HG03064 (cell line): Measurements from ENCODE around the gene HEPHL1.
"Not testable (repeated sequence)": the region's sequence is repeated elsewhere in the genome, so short reads cannot be mapped to it uniquely, and the experiment has no call there.

Experiments used
- ATAC-seq: cut with Tn5 transposase; IDR thresholded peaks from one replicate; pipeline ENCODE4 v1.9.1; 2021; ENCODE audit warnings: low read depth; ENCODE audit not compliant: unreplicated experiment

Gene HEPHL1, protein sequence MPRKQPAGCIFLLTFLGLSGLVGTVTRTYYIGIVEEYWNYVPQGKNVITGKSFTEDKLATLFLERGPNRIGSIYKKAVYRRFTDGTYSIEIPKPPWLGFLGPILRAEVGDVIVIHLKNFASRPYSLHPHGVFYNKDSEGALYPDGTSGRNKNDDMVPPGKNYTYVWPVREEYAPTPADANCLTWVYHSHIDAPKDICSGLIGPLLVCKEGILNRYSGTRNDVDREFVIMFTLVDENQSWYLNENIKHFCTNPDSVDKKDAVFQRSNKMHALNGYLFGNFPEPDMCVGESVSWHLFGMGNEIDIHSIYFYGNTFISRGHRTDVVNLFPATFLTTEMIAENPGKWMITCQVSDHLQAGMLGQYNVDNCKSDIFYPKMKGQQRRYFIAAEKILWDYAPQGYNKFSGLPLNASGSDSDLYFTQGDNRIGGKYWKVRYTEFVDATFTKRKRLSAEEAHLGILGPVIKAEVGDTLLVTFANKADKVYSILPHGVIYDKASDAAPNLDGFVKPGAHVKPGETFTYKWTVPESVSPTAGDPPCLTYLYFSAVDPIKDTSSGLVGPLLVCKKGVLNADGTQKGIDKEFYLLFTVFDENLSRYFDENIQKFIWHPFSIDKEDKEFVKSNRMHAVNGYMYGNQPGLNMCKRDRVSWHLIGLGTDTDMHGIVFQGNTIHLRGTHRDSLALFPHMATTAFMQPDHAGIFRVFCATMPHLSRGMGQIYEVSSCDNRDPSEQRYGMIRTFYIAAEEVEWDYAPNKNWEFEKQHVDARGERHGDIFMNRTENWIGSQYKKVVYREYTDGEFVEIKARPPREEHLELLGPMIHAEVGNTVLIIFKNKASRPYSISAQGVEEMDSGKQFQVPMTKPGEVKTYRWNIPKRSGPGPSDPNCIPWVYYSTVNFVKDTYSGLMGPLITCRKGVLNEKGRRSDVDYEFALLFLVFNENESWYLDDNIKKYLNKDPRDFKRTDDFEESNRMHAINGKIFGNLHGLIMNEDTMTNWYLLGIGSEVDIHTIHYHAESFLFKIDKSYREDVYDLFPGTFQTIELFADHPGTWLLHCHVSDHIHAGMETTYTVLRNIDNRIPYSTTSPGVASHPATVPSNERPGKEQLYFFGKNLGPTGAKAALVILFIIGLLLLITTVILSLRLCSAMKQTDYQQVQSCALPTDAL

DNA sequence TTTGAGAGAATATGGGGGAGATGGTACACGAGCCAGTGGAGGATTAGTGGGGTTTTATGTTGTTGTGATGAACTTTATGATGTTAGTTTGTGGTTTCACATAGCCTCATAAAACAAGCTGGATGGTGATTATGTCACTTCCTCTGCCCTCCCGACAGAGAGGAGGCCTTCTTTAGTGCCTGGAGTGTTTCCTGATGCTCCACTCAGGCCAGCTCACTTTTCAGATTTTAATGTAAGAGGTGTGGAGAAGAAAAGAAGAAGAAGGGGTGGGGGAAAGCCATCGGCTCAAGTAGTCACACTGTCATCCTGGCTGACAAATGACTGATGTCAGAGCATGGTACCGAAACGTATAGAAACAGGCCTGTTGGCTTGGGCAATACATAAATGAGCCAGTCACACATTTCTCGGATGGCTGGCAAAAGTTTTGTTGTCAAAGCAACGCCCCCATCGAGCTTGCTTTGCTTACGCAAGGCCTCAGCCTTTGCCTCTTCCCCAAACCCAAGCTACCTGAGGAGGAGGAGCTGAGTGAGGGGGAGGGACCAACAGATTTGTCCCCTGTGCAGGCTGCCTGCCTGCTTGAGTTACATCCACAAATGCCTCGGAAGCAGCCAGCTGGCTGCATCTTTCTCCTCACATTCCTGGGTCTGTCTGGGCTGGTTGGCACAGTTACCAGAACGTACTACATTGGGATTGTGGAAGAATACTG, at the start of gene HEPHL1:
TSS of gene HEPHL1 (plus strand) at position 578 of the 705 bp plus-strand sequence. CDS start at position 593, 15 bp downstream.
- ATAC-seq, result no peak

DNA sequence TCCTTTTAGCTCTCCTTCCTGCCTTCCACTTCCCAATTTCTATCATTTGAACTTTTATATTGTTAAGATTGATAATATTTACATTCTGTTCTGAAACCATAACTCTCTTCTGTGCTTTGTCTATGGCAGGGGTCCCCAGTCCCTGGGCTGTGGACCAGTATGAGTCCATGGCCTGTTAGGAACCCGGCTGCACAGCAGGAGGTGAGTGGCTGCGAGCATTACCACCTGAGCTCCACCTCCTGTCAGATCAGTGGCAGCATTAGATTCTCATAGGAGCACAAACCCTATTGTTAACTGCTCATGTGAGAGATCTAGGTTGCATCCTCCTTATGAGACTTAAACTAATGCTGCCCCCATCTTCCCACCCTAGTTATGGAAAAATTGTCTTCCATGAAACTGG, 48.4 kb upstream of the HEPHL1 start:
- no peak for ATAC-seq

DNA sequence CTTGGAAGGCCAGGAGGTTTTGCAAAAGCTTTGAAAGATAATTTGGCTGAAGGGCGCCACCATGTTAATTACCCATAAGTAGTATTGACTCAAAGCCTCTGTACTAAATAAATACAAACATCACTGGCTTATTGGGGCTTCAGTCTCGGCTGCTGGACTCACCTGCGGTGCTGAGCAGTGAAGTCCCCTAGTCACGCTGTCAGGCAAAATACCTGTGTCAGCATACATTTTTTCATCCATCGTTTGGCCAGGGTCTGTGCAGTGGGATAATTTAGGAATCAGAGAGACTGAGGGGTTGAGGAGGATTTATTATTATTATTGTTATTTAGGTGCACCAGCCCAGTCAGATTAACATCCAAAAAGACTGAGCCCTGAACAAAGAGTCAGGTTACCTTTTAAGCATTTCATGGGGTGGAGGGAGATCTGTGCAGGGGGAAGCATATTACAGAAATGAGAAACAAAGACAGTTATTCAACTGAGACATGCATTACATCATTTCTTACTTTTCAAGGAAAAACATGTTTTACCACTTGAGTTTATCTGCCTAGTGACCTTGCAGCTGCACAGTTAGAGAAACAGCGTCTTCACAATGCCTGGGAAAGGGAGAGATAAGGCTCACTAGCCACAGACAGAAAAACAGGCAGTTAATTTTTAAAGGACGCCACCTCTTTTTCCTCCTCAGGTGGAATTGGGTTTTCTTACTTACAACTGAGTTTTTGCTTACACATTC, 47.7 kb upstream of the HEPHL1 start:
- ATAC-seq, result not testable (repeated sequence)

DNA sequence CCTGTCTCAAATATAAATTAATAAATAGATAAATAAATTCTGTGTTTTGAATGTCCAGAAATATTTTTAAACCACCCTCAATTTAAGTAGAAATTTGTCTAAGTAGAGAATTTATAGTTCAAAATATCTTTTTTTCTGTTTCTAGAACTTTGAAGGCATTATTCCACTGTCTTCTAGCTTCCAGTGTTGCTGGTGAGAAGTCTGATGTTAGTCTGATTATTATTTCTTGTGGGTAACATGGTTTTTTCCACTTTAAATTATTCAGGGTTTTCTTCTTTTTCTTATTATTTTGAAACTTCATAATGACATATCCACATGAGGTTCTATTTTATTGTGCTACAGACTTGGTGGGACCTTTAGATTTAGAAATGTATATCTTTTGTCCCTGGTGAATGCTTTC, 46.4 kb upstream of the HEPHL1 start:
- ATAC-seq, result no peak

DNA sequence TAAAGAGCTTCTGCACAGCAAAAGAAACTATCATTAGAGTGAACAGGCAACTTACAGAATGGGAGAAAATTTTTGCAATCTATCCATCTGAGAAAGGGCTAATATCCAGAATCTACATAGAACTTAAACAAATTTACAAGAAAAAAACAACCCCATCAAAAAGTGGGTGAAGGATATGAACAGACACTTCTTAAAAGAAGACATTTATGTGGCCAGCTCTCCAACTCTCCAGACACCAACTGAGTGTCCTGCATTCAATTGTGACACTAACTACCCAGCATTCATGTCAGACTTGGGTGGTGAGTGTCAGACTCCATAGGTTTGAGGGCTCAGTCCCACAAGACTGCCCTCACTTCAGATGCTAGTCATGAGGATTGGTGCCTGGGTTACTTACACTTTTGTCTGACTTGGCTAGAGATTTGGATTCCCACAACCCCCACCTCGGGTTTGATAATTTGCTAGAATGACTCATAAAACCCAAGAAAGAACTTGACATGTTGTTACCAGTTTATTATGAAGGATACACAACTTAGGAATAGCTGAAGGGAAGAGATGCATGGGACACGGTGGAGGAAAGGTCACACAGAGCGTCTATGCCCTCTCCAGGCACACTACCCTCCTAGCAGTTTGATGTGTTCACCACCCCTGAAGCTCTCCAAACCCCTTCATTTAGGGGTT, 44.4 kb upstream of the HEPHL1 start:
- not testable (repeated sequence) for ATAC-seq

DNA sequence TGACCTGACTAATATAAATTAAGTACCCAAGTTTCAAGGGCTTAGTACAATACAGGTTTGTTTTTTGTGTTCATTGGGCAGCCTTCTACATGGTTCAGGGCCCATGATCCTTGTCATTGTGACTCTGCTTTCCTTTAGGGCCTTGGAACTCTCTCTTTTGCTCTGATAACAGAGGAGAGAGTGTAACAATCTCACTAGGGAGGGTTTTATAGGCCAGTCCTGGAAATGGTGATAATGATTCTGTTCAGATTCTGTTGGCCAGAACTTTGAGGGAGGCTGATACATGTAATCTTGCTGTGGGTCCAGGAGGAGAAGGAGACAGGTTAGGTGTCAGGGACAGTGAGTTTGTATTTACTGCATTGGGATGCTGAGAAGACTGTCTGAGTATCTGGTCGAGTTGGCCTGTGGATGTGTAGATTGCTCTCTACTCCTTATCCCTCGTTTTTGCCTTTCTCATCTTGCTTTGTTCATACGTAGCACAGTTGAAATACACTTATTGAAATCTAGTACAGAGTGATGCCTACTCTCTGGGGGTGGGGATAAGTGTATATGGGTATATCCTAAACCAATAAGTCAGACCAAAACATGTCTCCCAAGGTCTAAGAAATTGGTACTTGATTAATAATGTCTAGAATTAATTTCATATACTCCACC, 37.5 kb upstream of the HEPHL1 start:
- no peak for ATAC-seq

DNA sequence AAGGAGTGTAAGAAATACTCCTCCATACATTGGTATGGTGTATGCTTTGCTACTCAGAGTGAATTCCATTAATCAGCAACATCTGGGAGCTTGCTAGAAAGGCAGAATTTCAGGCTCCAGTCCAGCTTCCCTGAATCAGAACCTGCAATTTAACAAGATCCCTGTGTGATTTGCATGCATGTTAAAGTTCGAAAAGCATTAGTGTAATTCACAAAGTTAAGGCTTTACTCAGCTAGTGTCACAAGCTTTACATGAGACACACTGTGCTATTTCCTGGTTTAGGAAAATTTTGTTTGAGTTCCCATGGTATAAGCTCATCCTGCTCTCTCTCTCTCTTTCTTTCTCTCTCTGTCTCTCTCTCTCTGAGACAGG, 37.0 kb upstream of the HEPHL1 start:
- no peak for ATAC-seq

DNA sequence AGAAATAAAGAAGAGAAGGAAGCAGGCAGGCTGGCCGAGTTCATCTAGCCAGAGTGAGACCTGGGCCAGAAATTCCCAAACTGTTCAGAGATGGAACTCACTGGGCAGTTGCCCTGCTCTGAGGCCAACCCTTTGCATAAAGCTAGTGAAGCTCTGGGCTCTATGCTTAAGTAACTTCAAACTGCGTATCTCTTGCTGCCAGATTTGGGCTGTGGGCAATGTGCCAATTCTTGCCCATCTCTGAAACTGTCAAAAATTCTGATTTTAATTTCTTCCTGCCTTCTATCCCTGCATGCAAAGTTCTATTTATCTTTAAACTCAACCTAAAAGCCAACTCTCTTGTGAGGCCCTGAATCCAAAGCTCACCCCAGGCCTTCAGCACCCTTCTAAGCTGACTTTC, 36.2 kb upstream of the HEPHL1 start:
- ATAC-seq, result no peak

DNA sequence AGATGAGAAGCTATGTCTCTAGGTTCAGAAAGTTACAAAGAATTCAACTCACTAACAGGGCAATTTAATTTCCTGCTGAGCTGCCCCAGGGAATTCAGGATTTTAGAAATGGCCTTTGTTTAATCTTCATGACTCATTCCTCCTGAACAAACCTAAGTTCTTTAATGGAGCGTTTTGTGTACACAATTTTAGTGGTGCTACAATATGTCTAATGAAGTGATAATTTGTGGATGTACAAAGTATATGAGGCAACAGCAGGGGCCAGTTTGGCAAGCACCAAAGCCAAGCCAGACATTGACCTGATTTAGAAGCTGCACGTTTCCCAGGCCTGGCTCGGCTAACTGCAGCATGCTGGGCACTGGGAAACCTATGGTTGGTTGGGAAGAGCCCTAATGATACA, 34.4 kb upstream of the HEPHL1 start:
- ATAC-seq, result no peak

DNA sequence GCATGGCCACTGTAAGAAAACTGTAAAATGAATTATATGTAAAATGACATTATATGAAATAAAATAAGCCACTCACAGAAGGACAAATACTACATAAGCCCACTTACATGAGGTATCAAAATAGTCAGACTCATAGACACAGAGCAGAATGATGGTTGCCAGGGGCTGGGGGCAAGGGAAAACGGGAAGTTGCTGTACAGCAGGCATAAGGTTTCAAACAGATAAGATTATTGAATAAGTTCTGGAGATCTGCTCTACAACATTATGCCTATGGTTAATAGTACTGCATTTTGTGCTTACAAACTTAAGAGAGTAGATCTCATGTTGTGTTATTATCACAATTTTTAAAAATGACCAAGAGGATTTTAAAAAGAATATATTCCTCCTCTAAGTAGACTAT, 32.7 kb upstream of the HEPHL1 start:
- no peak for ATAC-seq

DNA sequence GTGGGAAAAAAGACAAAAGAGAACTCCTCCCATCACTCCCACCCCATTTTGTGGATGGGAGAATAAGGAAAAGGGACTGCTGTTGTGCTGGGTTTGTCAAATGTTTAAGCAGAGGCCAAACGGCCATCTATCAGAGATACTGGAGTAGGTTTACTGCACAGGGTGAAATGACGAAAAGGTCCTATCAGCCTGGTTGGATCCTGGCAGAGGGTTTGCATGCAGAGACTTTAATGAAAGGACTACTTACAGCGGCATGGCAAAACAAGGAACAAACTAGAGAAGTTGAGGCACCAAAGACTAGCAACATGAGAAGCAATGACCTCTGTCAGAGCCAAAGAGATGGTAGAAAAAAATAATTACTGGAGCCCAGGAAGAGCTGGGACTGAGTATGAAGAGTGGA, 32.2 kb upstream of the HEPHL1 start:
- ATAC-seq, result no peak

DNA sequence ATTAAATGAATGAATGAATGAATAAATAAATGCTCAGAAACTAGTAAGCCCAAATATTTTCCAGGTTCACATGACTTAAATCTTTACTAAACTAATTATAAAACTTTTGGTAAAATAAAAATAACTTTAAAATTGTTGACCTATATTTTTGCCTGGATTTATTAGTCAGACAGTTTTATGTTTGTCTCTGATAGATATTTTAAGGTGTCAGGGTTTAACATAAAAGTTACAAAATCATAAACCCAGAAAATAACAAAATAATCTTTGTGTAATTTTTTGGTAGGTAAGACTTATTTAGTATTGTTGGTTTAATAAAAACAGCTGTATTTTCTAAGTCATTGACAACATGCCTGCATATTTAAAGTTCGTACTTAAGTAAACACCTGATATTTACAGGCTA, 27.4 kb upstream of the HEPHL1 start:
- ATAC-seq, result no peak

DNA sequence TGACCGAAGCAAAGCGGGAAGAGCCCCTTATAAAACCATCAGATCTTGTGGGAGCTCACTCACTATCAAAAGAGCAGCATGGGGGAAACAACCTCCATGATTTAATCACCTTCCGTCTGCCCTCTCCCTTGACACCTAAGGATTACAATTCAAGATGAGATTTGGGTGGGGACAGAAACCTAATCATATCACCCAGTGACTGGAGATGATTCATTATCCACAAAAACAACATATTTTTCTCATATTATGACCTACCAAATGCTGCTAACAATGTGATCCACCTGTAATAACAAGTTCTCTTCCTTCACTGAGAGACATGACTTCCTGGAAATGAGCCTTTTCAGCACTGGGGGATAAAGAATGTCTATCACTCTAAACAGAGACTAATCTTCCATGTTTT, 23.4 kb upstream of the HEPHL1 start:
- no peak for ATAC-seq

DNA sequence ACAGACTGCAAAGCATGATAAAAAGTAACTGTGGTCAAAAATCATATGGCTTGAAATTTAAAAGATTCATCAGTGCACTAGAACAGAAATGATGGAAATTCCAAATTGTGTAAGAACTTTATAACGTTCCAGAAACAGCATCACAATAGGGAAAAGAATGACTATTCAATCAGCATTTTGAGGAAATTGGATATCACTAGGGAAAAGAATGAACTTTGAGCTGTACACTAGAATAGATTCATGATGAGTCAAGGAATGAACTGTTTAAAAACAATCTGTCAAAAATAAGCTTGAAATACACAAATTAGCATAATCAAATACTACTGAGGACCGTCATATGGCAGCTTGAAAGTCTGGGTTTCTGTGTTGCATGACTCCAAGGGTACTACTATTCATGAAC, 20.5 kb upstream of the HEPHL1 start:
- ATAC-seq, result no peak

DNA sequence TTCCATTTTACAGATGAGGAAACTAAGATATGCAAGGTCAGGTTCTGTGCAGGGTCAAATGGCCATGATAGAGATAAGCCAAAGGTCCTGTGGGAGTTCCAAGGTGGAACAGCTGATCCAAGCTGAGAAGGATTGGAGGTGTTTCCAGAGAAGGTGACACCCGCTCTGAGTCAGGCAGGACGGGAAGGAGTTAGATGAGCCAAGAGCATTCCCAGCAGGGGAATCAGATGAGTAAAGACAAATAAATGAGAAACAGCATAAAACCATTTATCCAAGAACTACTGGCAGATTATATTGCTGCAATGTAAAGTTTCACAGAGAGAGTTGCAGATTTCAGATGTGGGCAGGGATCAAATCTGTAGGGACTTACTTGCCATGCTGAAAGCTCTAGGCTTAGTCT, 18.9 kb upstream of the HEPHL1 start:
- ATAC-seq, result no peak

DNA sequence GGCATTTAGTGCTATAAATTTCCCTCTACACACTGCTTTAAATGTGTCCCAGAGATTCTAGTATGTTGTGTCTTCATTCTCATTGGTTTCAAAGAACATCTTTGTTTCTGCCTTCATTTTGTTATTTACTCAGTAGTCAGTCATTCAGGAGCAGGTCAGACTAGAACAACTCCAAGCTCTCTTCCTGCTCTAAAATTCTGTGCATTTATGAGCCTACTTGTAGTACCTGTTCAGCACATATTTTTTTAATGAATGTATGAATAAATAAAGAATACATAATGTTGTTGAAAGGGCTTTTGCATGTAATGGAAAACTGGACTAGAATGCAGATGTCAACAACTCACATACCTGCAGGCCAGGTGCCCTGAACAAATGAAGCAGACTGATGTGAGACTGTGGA, 13.7 kb upstream of the HEPHL1 start:
- ATAC-seq, result no peak

DNA sequence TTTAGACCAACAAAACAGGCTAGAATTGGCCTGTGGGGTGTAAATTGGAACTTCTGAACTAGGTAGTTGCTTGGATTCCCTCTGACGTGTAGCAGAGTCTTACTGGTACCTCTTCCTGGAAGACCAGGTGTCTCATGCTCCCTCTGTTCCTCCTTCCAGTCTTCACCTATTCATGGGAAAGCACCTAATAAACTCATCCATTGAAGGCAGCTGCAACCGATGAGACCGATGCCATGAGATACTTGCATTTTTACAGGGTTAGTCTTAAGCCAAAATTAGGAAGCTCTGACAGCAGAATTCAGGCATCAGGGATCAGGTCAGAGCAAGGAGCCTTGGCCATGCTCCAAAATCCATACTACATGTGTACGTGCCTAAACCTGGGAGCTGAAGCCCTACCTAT, 13.2 kb upstream of the HEPHL1 start:
- no peak for ATAC-seq

DNA sequence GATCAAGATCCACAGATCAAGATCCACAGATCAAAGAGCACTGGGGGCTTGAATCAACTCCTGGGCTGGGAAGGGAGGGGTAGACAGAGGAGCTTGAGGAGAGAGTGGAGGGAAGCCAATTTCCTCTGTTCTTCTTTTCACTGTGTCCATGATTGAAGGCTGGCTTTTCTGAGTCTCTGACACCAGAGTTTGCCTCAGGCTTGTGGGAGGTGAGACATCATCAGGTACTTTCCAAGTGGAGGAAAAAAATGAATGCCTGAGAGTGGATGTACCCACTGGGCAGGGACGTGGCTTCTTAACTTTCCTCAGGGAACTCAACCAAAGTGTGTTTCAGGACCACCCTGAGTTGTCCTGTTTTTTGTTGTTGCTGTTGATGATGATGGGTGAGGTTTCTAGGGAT, 11.0 kb upstream of the HEPHL1 start:
- ATAC-seq, result no peak

DNA sequence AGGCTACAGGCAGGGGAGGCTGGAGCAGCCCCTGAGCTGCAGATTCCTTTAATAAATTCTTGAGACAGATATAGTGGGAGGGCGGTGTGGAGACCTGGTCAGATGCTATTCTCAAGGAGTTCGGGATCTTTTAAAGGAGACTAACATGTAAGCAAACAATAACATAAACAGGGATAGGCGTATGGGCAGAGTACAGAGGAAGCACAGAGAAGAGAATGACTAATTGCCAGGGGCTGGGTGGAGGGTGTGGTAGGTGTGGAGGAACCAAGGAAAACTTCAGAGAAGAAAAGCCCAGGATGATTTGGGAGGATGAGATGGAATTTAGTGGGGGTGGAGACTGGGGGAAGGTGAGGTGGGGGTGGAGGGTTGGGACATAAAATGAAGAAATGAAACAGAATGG, 9.7 kb upstream of the HEPHL1 start:
- no peak for ATAC-seq
